ENCODE results near the gene LAMA2. TPM values are rescaled to one million over a fixed set of nuclear protein-coding genes. Genes with fewer than 3 reads are reported as not detected.

LAMA2 gene
- total and polyA plus RNA-seq, 2 of the 8 experiments (the other 6 are each of a cell fraction or from before 2014, with no cell fraction given) = 1.3 to 3.8 TPM

- no peak for TF ChIP-seq NANOG (IDR thresholded peaks at IDR 0.05; ENCODE audit: insufficient read depth, low read depth, low read length, poor library complexity, severe bottlenecking)
Measured at GRCh38 chr6:129494586-129494985, 611.6 kb downstream of the LAMA2 start (continued).
